SK-N-SH treated with all-trans-retinoic acid at 6 μM for 48 hours (cell line): ENCODE measurements around the gene UNC5C.

Experiments
- ESRRG ChIP-seq: fragments of 250-450 bp; sonication (Bioruptor Pico); IDR thresholded peaks from 2 replicates; pipeline ENCODE4 v1.6.1; 2021; ENCODE audit warnings: mild to moderate bottlenecking
- GLIS3 ChIP-seq: fragments of 250-450 bp; sonication (Bioruptor Pico); IDR thresholded peaks from 2 replicates; pipeline ENCODE4 v1.5.0; 2020; ENCODE audit warnings: mild to moderate bottlenecking, moderate library complexity
- OSR1 ChIP-seq: fragments of 250-450 bp; sonication (Bioruptor Pico); IDR thresholded peaks from 2 replicates; pipeline ENCODE4 v1.8.0; 2022; ENCODE audit warnings: moderate library complexity, mild to moderate bottlenecking, inconsistent platforms
- TOX ChIP-seq: fragments of 250-450 bp; sonication (Bioruptor Pico); IDR thresholded peaks from 2 replicates; pipeline ENCODE4 v1.8.0; 2021; ENCODE audit warnings: mild to moderate bottlenecking, moderate library complexity, borderline replicate concordance
- ZNF565 ChIP-seq: fragments of 450-650 bp; formaldehyde crosslinking; conservative IDR thresholded peaks from 2 replicates; pipeline ENCODE4 v1.5.0; 2020; ENCODE audit warnings: low read depth, mild to moderate bottlenecking, moderate library complexity
- TF ChIP-seq, protein P1 (sequence below): fragments of 250-450 bp; sonication (Bioruptor Pico); IDR thresholded peaks from 2 replicates; pipeline ENCODE4 v1.8.0; 2020; ENCODE audit warnings: mild to moderate bottlenecking, moderate library complexity, borderline replicate concordance

DNA sequence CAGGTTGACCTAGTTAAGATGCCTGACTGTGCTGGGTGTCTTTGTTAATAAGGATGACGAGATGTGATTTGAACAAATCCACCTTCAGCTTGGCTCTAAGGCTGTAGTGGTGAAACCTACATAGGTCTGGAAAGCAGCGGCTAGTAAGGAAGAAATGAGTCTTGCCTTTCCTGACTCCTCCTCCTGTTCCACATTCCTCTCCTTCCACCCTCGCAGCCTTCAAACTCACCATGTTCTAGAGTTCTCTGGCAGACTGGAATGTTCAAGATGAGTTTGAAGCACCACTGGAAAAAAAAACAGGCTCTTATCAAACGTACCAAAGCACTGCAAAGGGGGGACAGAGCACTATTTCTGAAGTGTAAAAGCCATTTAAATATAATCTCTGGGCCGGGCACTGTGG is 395.6 kb downstream of the UNC5C start:
- TF ChIP-seq ZNF565 (no peak), TOX (CRISPR knock-in tag) (no peak), OSR1 (no peak), GLIS3 (no peak), ESRRG (CRISPR knock-in tag) (no peak)
- TF ChIP-seq, protein P1, sequence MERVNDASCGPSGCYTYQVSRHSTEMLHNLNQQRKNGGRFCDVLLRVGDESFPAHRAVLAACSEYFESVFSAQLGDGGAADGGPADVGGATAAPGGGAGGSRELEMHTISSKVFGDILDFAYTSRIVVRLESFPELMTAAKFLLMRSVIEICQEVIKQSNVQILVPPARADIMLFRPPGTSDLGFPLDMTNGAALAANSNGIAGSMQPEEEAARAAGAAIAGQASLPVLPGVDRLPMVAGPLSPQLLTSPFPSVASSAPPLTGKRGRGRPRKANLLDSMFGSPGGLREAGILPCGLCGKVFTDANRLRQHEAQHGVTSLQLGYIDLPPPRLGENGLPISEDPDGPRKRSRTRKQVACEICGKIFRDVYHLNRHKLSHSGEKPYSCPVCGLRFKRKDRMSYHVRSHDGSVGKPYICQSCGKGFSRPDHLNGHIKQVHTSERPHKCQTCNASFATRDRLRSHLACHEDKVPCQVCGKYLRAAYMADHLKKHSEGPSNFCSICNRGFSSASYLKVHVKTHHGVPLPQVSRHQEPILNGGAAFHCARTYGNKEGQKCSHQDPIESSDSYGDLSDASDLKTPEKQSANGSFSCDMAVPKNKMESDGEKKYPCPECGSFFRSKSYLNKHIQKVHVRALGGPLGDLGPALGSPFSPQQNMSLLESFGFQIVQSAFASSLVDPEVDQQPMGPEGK (CRISPR knock-in tag) = no peak
